Left kidney (tissue), 2 donors: Measurements from ENCODE around the gene MMP28. TPM values are rescaled to one million over a fixed set of nuclear protein-coding genes. Genes with fewer than 3 reads are reported as not detected.

Source experiments
- DNase-seq: peaks from one replicate; pipeline ENCODE4 v3.0.0-alpha.2; 2013
- polyA plus RNA-seq: library from polyadenylated mRNA; unstranded; fragments of 120-200 nt; gene quantifications from one replicate; pipeline ENCODE4 v1.2.1, GENCODE V29; 2013; ENCODE audit not compliant: insufficient read length

The MMP28 gene
- polyA plus RNA-seq, 1 donor: 1.2 TPM

DNA sequence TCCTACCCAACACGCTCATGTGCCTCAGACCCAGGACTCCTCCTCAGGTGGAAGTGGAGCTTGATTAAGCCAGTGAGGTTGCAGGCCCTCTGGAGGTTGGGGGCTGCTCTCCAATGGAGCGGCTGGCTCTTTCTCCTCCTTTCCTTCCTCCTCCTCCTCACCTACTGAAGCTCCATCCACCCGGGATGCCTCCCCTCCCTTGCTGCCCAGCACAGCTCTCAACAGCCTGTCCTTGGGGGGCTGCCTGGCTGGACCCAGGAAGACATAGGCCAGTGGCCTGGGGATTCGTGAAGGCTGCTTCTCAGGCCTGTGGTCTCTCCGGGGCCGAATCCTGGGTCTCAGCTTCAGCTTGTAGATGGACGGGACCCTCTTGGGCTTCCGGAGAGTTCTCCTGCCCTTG lies 50.6 kb downstream of the MMP28 start:
- no peak for DNase-seq

DNA sequence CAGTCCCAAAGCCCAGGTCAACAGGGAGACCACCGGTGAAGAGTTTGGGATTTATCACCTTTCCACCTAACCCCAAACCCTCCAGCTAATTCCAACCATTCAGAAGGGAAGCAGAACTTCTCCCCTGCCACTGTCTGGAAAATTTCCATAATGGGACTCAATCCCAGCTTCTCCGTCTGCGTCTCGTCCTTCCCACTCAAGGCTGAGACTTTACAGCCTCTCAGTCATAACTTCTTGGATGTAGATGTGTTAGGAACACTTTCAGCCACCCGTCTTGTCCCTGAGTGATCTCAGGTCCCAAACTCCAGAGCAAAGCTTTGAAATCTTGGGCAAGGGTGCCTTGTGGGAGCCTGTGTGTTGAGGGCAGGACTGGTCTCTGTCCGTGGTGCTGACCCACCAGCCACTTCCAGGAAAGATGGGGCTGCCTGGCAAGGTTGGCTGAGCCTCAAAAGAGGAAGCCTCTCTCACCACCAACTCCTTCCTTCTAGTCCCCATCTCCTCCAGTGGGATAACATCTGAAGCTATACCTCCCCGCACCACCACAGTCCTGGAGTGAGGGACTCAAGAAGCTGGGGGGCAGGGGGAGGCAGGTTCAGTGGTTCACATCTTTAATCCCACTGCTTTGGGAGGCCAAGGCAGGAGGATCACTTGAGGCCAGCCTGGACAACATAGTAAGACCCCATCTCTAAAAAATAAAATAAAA lies 51.7 kb downstream of the MMP28 start:
- no peak for DNase-seq

DNA sequence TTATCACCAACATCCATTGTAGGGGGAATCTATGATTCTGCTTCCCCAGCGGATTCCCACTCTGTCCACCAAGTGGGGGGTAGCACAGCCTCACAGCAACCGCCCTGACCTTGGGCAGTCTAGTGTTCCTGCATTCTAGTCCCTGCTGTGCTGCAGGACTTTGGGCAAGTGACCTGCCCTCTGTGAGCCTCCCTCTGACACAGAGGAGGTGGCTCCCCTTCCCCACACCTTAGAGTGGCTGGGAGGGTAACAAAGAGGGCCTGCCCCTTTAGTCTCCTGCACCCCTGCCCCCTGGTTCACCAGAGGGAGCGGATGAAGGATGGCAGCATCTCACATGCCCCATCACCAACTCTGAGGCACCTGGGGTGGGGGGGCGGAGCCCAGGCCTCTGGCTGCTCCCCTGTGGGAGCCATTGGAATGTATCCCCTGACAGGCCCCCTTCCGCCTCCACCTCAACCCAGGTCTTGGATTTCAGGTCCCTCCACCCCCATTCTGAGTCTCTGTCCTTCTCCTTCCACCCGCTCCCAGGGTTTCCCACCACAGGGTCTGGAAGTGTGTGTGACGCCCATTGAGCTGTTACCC lies 52.5 kb downstream of the MMP28 start:
- DNase-seq: no peak

DNA sequence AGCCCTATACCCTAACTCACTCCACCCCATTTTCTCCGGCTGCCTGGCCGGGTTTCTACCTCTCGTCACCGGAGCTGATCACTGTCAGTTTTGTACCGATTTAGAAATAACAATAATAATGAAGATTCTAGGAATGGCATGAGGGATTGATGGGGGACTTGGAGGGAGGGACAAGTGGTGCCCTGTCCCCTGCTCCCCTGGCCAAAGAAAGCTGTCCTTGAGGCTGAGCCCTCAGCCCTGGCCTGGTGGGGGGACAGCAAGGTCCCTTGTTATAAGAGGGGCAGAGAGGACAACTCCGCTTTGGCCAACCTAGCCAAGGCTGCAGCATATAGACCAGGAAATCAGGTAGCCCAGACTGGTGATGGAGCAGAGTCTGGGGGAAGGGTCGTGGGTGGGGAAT lies 52.9 kb downstream of the MMP28 start:
- no peak for DNase-seq

DNA sequence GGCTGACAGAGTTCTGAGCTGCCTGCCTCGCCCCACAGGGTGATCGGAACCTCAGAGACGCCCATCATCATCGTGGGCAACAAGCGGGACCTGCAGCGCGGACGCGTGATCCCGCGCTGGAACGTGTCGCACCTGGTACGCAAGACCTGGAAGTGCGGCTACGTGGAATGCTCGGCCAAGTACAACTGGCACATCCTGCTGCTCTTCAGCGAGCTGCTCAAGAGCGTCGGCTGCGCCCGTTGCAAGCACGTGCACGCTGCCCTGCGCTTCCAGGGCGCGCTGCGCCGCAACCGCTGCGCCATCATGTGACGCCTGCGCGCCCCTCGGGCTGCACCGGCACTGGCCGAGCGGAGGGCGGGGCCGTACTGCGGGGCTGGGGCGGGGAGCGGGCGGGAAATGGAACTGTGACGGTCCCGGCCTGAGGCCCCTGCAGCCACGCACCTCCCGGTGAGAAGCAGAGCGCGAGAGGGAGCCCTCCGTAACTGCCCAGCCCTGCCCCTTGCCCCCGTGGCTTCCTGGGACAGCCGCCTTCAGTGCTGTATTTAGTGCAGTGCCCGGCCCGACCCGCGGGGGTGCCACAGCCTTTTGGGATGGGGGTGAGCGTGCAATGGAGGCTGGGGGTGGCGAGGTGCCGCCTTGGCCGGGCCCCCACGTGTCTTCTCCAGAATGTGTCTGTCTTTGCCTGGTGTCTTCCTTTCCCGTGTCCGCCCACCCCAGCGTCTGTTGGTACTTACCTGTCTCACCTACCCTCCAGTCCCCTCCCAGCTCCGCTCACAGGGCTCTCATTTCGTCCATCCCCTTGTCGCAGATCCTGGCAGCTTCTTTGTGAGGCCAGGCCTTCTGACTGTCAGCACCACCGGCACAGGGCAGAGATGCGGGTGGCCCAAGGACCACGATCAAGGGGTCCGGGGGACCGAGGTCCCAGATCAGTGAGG lies 54.2 kb downstream of the MMP28 start:
- no peak for DNase-seq

DNA sequence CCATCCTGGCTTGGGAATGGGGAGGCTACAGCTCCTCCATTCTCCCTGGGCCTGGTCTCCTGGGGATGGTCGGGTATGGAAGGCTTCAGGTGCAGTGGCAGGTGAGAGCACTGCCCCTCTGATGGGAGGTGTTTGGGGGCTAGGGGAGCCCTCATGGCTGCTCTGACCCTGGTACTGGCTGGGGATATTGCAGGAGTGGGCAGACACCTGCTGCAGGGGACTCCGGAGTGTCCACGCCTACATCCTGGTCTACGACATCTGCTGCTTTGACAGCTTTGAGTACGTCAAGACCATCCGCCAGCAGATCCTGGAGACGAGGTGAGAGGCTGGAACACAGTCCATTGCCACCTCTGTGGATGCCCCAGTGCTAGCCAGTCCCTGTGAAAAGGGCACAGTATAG lies 55.2 kb downstream of the MMP28 start:
- DNase-seq: no peak

DNA sequence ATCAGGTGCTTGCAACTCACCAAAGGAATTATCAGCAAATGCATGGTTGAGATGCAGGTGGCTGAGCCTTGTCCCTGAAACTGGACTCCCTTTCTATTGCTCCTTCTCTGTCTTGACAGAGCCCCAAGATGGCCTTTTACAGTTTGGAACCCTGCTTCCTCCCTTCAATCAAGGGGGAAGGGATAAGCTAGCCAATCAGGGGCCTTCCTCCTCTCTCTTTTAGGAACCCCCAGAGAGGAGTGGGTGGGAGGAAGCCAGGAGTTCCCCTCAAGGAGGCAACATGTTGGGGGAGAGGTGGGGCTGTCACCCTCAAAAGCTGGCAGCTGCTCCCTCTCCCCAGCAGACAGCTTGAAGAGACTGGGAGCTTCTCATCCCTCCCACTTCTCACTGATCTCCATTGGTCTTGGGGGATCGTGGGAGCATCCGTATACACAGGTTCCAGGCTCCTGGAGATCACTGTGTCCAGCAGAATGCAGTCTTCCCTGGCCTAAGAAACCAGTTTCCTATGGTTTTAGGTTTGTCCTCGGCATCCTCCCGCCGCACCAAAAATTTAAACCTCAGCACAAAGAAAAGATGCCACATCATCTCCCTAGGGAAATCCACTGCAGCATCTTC lies 56.8 kb downstream of the MMP28 start:
- no peak for DNase-seq

DNA sequence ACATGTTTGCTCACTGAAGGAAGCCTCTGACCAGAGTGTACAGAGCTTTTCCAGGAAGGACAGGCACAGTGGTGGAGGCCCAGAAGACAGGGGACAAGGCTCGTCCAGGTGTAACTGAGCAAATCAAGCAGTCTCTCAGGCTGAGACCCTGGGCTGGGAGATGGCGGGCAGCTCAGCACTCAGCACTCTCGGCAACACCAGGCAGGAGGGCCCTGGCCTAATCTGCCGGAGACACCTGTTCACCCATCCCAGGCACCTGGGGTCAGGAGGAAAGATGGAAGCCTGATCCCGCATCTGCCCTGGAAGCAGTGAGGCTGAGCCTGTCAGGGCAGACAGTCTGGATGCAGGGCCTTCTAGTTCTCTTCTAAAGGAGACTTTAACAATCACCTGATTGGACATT lies 59.2 kb downstream of the MMP28 start:
- no peak for DNase-seq

DNA sequence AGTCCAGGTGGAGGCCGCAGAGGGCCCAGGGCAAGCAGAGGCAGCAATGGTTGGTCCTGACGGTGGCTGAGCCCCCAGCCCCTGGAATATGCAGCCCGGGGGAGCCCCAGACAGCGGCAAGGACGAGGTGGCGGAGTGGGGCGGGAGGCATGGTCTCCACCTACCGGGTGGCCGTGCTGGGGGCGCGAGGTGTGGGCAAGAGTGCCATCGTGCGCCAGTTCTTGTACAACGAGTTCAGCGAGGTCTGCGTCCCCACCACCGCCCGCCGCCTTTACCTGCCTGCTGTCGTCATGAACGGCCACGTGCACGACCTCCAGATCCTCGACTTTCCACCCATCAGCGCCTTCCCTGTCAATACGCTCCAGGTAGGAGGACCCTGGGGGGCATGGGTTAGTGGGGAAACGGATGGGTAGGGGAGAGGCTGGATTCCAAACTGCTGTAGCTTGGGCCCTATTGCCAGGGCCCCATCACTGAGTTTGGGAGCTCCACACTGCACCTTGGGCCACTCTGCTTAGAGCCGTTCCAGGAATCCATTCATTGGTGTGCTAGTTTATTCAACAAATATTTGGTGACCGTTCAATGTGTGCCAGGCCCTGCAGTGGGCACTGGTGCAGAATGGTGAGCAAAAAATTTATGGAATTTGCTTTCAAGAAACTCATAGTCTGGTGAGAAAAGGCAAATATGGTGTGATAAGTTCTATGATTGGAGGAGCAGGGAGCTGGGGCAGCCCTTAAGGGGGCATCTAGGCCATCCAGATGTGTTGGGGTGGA lies 60.2 kb downstream of the MMP28 start:
- DNase-seq: no peak

DNA sequence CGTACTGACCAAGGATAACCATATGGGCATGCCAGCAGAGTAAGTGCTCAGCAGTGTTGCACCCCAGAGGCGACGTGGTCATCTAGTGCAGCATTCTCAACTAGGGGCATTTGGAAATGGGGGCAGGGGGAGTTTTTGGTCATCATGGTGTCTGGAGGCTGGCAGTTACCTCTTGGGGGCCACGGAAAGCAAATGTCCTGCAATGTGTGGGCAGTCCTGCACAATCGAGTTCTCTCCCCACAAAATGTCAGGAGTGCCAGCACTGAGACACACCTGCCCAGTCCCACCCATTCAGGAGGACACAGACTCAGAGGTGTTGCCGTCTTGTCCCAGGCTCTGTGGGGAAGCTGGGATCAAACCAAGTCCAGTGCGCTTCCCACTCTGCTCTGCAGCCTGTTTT lies 61.0 kb downstream of the MMP28 start:
- DNase-seq: no peak

DNA sequence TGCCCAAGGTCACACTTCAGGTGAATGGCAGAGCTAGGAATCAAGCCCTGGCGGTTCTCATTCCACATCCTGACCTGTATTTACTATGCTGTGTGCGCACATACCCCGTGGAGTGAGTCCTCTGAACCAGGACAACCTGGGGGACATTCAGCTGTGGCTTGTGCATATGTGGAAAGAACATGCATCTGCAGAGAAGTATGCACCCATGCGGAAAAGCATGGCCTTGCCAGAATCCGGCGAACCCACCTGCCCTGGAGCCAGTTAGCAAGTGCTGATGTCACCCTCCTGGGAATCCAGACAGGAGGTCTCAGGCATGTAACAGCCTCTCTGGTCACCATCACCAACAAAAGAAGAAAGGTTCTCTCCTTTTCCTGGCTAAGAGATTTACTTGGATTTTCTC lies 62.1 kb downstream of the MMP28 start:
- no peak for DNase-seq

DNA sequence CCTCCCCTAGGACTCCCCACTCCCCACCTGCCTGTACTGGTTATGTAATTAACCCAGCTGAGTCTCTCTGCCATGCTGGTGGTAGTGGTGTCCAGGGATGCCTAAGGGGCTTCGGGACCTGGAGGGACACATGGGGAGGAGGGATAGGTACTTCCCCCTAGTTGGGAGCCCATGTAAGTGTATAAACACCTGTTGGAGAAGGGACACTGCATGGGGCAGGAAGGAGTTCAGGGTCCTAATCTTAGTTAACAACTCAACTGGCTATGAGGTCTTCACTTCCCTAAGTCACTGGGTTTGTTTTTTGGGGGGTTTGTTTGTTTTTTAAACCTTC lies 62.7 kb downstream of the MMP28 start:
- DNase-seq: no peak

DNA sequence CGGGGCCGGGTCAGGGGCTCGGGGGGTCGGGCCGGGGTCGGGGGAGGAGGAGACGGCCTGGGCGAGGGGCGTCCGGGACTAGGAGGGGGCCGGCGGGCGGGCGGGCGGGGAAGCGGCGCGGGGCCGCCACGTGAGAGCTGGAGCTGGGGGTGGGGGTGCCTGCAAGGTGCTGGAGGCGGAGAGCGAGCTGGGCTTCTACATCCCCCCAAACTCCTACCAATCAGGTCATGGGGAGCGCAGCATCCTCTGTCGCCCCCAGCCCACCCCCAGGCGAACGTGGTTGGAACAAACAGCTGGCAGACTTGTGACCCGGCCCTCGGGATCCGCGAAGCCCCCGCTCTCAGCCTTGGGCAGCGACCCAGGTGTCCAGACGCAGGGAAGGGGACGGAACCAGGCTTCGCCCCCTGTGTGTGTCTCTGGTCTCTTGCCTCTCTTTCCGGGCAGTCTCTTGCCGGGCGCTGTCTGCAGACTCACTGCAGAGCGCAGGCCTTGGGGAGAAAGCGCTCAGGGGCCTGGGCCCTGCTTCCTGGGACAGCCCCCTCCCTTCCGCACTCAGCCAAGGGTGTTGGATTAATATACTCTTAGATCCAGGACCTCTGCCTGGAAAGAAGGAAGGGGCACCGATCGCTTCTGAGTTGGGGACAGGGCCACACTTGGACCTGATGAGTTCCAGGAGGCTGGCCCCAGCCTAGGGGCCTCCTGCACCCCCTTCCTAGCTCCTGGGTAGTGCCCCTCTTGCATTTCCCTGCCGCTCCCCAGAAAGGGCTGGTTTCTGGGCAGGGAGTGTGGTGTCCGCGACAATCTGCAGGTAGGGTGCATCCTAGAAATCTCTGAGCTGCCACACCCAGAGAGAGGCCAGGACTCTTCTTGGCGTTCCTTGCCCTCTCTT lies 63.3 kb downstream of the MMP28 start:
- no peak for DNase-seq

DNA sequence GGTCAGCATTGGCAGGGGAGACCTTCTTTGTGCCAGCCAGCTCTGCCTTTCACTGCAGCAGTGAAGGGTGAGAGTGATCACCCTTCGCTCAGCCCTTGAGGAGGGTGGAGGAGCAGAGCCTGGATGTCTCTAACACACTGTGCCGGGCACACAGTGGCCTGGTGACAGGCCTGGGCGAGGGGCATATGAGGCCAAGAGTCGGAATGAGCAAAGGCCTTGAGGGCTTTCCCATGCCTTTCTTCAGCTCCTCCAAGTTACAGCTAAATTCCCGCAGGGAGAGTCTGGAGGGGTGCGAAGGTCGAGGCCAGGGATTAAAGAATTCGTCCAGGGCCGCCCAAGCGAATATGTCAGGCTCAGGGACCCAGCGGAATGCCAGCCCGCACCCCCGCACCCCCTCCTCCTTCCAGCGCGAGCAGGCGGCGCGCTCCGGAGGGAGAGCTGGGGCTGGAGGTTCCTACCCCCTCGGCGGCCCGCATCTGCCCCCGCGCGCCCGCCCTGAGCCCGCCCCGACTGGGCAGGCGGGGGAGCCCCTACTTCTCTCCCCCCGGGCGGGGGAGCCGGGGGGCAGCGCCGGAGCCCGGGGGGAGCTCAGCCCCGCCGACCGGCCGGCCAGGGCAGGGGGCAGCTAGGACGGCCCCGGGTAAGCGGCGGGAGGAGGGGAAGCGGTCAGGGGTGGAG lies 64.1 kb downstream of the MMP28 start, which contains the start of gene RASL10B:
Gene RASL10B, plus strand, starts transcription at position 401 of the 678 bp plus-strand sequence. CDS start 3,546 bp downstream, outside the sequence.
- peak; percentile 55 for DNase-seq

DNA sequence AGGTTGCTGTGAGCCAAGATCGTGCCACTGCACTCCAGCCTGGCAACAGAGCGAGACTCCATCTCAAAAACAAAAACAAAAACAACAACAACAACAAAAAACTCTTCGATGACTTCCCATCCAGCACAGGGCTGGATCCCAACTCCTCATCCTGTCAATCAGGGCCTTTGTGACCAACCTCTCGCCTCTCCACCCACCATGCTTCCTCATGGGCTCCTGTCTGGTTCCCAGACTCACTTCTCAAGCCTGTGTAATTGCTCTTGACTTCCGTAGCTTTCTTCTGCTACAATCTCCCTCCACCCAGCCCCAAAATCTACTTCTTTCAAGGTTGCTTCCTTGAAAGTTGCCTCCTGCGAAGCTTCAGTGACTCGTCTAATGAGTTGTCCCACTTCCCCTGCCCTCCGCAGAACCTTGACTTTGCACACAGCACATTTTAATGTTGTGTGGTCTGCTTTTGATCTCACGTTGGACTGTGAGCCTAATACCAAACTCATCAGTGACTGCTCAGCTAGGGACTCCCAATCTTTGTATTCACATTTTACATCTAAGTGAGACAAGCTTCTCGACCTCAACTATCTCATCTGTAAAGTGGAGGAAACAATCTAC lies 64.9 kb downstream of the MMP28 start:
- DNase-seq: no peak

DNA sequence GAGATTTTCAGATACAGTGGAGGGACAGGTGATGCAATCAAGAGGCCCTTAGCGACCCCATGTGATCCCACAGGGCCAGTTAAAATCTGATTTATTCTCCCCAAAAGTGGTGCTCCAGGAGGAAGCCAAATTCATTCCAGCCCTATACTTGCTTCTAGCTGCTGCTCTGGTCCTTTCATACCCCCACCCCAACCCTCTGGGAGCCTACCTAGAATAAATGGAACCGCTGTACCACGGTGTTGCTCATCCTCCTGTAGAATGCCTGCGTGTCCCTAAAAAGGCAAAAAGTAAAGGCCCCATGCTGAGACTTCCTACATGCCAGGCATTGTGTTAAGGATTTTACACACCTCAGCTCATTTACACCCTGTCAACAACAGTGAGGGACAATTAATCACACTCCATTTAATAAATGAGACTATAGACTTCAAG lies 66.0 kb downstream of the MMP28 start:
- no peak for DNase-seq

DNA sequence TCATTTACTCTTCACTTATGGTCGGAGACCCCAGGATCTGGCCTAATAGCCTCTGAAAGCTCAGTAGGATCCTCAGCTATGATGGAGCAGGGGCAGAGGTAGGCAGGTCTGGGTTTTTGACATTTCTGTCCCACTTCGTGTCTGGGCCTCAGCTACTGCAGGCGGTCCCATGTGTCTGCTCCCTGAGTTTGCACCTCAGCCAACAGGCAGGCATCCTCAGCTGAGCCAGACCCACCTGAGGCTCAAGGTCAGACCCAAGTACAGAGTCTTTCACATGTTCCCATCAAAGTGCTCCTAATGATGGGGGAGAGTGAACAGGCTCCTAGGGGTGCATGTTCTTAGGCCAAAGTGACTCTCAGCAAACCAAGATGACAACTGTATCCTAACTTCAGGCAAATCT lies 66.9 kb downstream of the MMP28 start:
- DNase-seq: no peak

DNA sequence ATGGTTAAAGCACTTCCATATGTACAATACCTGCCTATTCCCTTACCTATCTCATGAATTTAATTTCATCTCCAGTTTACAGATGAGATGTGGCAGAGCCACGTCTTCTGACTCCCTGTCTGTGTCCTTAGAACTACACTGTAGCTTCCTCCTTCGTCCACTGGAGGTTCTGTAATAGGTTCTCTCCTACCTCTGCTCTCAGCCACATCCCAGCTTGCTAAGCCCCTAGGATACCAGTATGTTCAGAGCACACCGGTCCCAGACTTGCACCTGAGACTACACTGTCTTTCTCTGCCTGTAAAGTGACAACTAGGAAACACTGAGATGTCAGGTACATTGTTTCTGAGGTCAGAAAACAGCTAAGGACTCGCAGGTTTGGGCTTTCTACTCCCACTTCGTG lies 67.8 kb downstream of the MMP28 start:
- DNase-seq: no peak

DNA sequence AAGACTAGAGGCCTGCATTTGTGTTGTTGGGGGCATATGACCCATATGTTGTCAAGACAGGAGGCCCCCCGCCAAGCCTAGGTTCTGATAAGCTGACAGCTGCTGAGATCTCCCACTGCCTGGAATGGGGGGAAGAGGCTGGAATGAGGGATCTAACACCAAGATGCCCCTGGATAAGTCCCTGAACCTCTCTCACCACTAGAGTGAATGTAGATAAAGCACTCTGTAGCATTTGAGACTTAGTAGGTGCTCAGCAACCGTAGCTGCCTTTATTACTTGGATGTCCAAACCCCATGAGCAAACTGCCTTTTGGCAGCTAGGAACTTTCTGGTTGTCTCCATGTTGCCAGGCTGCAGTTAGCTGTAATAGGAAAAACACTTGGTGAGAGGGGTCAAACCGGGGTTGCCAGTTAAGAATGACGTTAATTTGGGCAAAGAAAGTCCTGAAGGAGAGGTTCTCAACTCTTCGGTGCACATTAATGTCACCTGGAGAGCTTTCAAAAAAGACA lies 68.4 kb downstream of the MMP28 start:
- DNase-seq: no peak
